Left lung (tissue), 14 donors: Measurements from ENCODE around the gene STYXL1. TPM values are rescaled to one million over a fixed set of nuclear protein-coding genes. Genes with fewer than 3 reads are reported as not detected.
"Not testable (repeated sequence)": the region's sequence is repeated elsewhere in the genome, so short reads cannot be mapped to it uniquely, and the experiment has no call there.

Source experiments
- ATAC-seq: fragments of 200-7000 bp; cut with Tn5 transposase; one replicate; pipeline ENCODE4 v1.9.1; 2020; ENCODE audit warnings: moderate library complexity
- DNase-seq, 4 donors: peaks; one replicate each; pipeline ENCODE4 v3.0.0-alpha.2; 2013 to 2020
- H3K27ac ChIP-seq, 2 donors: fragments of 200-600 bp; sonication (generic) in 1 of 2; one replicate each; pipeline versions ENCODE4 v1.5.0 to v1.8.0; 2020 to 2021
- H3K27me3 ChIP-seq, 2 donors: fragments of 200-600 bp; sonication (generic) in 1 of 2; one replicate each; pipeline versions ENCODE4 v1.5.0 to v1.8.0; 2020 to 2021
- H3K36me3 ChIP-seq, 2 donors: fragments of 200-600 bp; sonication (generic) in 1 of 2; one replicate each; pipeline versions ENCODE4 v1.5.0 to v1.8.0; 2020 to 2021
- H3K4me1 ChIP-seq, 2 donors: fragments of 200-600 bp; one replicate each; pipeline ENCODE4 v1.8.0; 2021
- H3K4me3 ChIP-seq, 2 donors: fragments of 200-600 bp; sonication (generic) in 1 of 2; one replicate each; pipeline versions ENCODE4 v1.5.0 to v1.8.0; 2020 to 2021; ENCODE audit warnings: mild to moderate bottlenecking in 1 of 2
- H3K9me3 ChIP-seq, 2 donors: fragments of 200-600 bp; sonication (generic) in 1 of 2; one replicate each; pipeline versions ENCODE4 v1.5.0 to v1.8.0; 2020 to 2021
- CTCF ChIP-seq, 2 donors: fragments of 200-600 bp; sonication (generic) in 1 of 2; IDR thresholded peaks; one replicate each; pipeline versions ENCODE4 v1.5.0 to v1.8.0; 2021; ENCODE audit warnings: antibody characterized with exemption in 2 of 2
- intact Hi-C, 2 donors: fragments of 100-400 bp; cut with DNase I; formaldehyde crosslinking; loops; one replicate each; pipeline versions ENCODE4 v1.11.2 to v1.14.2; 2022
- long read RNA-seq, 12 donors: library from polyadenylated mRNA in 2 of 12; unstranded in 2 of 12; transcript quantifications; one replicate each; pipeline ENCODE4 v2.0.0 and lab custom pipeline, GENCODE V29; 2019 to 2026
- polyA plus RNA-seq, 6 donors: library from polyadenylated mRNA; unstranded; fragments of 120-200 nt; gene quantifications; one replicate each; pipeline ENCODE4 v1.2.1, GENCODE V29; 2013; ENCODE audit not compliant: insufficient read length in 6 of 6
- total RNA-seq, 2 donors: library from RNA; stranded (reverse); fragmentation: NEBNext Ultra II Directional; extraction: Animal tissue kit (Norgen Biotek cat#: 25700); gene quantifications; one replicate each; pipeline ENCODE4 v1.2.1, GENCODE V29; 2021
- donor health status: DM: no; HTN: yes; CAD: no.
- donor health status: DM: no; HTN: no; CAD: no.

Gene STYXL1
- 10 to 100 TPM; 32.4 to 39.7 TPM for total RNA-seq
- 10 to 100 TPM; 33.3 to 49.5 (median 37.7) TPM for polyA plus RNA-seq
- long read RNA-seq, donor 1, partial matches to known transcripts: 0 of 1 reads
- long read RNA-seq, donor 1, other reads (novel, unspliced or antisense): 0 of 1 reads
- long read RNA-seq, donor 2, partial matches to known transcripts: 0 of 3 reads
- long read RNA-seq, donor 2, other reads (novel, unspliced or antisense): 0 of 3 reads
- long read RNA-seq, donor 3, partial matches to known transcripts: 0 of 4 reads
- long read RNA-seq, donor 3, other reads (novel, unspliced or antisense): 0 of 4 reads
- long read RNA-seq, donor 4, partial matches to known transcripts: 3 of 17 reads
- long read RNA-seq, donor 4, other reads (novel, unspliced or antisense): 12 of 17 reads
- long read RNA-seq, donor 5, partial matches to known transcripts: 0 of 7 reads
- long read RNA-seq, donor 5, other reads (novel, unspliced or antisense): 5 of 7 reads
- long read RNA-seq, donor 6, partial matches to known transcripts: 0 of 1 reads
- long read RNA-seq, donor 6, other reads (novel, unspliced or antisense): 0 of 1 reads
- long read RNA-seq, donor 7: 0 reads
- long read RNA-seq, donor 8, partial matches to known transcripts: 0 of 2 reads
- long read RNA-seq, donor 8, other reads (novel, unspliced or antisense): 0 of 2 reads
- long read RNA-seq, donor 9: 0 reads
- long read RNA-seq, donor 10, transcript STYXL1-206 (9 exons, 1,147 nt): major isoform, 8 of 31 reads
- long read RNA-seq, donor 10, partial matches to known transcripts: 2 of 31 reads
- long read RNA-seq, donor 10, other reads (novel, unspliced or antisense): 21 of 31 reads
- long read RNA-seq, donor 11, partial matches to known transcripts: 0 of 2 reads
- long read RNA-seq, donor 11, other reads (novel, unspliced or antisense): 0 of 2 reads
- long read RNA-seq, donor 12, partial matches to known transcripts: 0 of 19 reads
- long read RNA-seq, donor 12, other reads (novel, unspliced or antisense): 13 of 19 reads

GRCh38 chr7:76047811-76048667, at the start of gene STYXL1, which contains the start of gene MDH2:
TSS of gene STYXL1 (minus strand) at chr7:76048000. CDS start at chr7:76030523, 17,477 bp downstream.
TSS of gene MDH2 (plus strand) at chr7:76048106. CDS start at chr7:76048161, 55 bp downstream.
- Histone ChIP-seq H3K27ac (peak within 1 kb of the TSS; percentile 89 to 94), H3K36me3 (peaks cover 0 to 15% of the 10 kb centered on the region in 2 donors), H3K27me3 (no peaks in the 10 kb centered on the region), H3K9me3 (no peaks in the 10 kb centered on the region), H3K4me3 (peak within 1 kb of the TSS; percentile 88 to 99), H3K4me1 (peaks cover 5 to 43% of the 10 kb centered on the region in 2 donors)
- intact Hi-C loops: no loop called here
- TF ChIP-seq CTCF (IDR thresholded peaks at IDR 0.05): peak in 1 of 2 donors; percentile 23
- peak; percentile 96 for ATAC-seq
- peak; percentile 94 to 97 (median 96) for DNase-seq

- intact Hi-C loops: no loop called here
- ATAC-seq (no peak), DNase-seq (no peak)
- TF ChIP-seq CTCF (IDR thresholded peaks at IDR 0.05): no peak
- Histone ChIP-seq H3K36me3 (no peaks in the 10 kb centered on the region), H3K4me3 (no peak overlapping the region), H3K27me3 (no peaks in the 10 kb centered on the region), H3K9me3 (no peaks in the 10 kb centered on the region), H3K27ac (no peak overlapping the region), H3K4me1 (no peaks in the 10 kb centered on the region)
Observed at GRCh38 chr7:76095908-76096307, 48.1 kb upstream of the STYXL1 start.

GRCh38 chr7:76094326-76094725, 46.5 kb upstream of the STYXL1 start:
- H3K27me3 ChIP-seq, intact Hi-C loops, H3K27ac ChIP-seq, H3K36me3 ChIP-seq, H3K9me3 ChIP-seq, DNase-seq, H3K4me3 ChIP-seq, H3K4me1 ChIP-seq, ATAC-seq: not testable (repeated sequence)

DNA sequence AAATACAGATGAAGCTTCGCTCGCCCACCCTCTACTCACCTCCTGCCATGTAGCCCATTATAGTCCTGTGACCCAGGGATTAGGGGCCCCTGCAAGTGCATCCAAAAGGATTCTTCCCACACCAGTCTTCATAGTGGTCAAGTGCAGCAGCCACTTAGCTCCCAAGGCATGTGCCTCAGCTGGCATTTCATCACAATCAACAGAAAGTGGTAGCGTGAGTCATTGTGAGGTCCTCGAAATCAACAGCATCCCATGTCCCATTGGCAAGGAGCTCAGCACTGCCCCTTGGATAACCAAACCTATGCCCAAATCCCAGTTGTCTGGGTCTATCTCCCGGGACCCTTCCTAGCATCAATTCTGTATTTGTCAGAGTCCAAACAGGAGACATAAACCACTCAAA, 45.7 kb upstream of the STYXL1 start:
- H3K27me3 ChIP-seq, H3K27ac ChIP-seq, DNase-seq, H3K36me3 ChIP-seq, H3K4me3 ChIP-seq, H3K4me1 ChIP-seq, intact Hi-C loops, ATAC-seq, H3K9me3 ChIP-seq: not testable (repeated sequence)

DNA sequence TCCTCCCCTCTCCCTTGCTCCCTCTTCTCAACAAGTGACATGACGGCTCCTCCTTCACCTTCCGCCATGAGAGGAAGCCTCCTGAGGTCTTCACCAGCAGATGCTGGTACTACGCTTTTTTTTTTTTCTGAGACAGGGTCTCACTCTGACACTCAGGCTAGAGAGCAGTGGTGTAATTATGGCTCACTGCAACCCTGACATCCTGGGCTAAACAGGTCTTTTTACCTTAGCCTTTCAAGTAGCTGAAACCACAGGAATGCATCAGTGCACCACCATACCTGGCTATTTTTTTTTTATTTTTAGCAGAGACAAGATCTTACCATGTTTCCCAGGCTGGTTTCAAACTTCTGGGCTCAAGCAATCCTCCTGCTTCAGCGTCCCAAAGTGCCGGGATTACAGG, 43.7 kb upstream of the STYXL1 start:
- DNase-seq (no peak), ATAC-seq (peak; percentile 33)
- H3K27me3 ChIP-seq: no peaks in the 10 kb centered on the region
- H3K4me1 ChIP-seq: no peaks in the 10 kb centered on the region
- no peaks in the 10 kb centered on the region for H3K9me3 ChIP-seq
- intact Hi-C loops: no loop called here
- no peak overlapping the region for H3K4me3 ChIP-seq
- no peaks in the 10 kb centered on the region for H3K36me3 ChIP-seq
- no peak overlapping the region for H3K27ac ChIP-seq
- TF ChIP-seq CTCF (IDR thresholded peaks at IDR 0.05): no peak
